HG03354 (cell line): ENCODE measurements around the gene THOC2.
"Not testable (repeated sequence)": the region's sequence is repeated elsewhere in the genome, so short reads cannot be mapped to it uniquely, and the experiment has no call there.

ENCODE experiments used
- ATAC-seq: cut with Tn5 transposase; IDR thresholded peaks from one replicate; pipeline ENCODE4 v1.9.1; 2021; ENCODE audit warnings: mild to moderate bottlenecking; ENCODE audit not compliant: unreplicated experiment, poor library complexity, severe bottlenecking

The THOC2 gene

GRCh38 chrX:123732670-123733363, at the start of gene THOC2:
TSS of gene THOC2 (minus strand) at chrX:123733052. CDS start at chrX:123733022, 30 bp downstream.
- peak; percentile 84 for ATAC-seq

- ATAC-seq: not testable (repeated sequence)
Observed at GRCh38 chrX:123781786-123782185, 48.9 kb upstream of the THOC2 start.

DNA sequence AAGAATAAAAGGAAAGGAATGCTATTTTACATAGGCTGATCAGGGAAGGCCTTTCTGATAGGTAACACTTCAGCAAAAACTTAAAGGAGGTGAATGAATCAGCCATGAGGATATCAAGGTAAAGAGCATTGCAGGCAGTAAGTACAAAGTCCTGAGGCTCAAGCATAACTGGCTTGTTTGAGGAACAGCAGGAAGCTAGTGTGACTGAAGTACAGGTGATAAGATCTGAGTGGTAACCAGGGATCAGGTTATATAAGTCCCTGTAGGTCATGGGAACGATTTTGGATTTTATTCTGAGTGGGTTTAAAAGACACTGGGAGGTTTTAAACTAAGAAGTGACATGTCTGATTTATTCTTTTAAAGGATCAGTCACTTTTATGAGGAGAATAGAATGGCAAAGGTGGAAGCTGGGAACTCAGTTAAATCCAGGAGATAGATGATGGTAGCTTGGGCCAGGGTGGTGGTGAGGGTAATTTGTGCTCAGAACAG, 47.1 kb upstream of the THOC2 start:
- ATAC-seq: no peak

DNA sequence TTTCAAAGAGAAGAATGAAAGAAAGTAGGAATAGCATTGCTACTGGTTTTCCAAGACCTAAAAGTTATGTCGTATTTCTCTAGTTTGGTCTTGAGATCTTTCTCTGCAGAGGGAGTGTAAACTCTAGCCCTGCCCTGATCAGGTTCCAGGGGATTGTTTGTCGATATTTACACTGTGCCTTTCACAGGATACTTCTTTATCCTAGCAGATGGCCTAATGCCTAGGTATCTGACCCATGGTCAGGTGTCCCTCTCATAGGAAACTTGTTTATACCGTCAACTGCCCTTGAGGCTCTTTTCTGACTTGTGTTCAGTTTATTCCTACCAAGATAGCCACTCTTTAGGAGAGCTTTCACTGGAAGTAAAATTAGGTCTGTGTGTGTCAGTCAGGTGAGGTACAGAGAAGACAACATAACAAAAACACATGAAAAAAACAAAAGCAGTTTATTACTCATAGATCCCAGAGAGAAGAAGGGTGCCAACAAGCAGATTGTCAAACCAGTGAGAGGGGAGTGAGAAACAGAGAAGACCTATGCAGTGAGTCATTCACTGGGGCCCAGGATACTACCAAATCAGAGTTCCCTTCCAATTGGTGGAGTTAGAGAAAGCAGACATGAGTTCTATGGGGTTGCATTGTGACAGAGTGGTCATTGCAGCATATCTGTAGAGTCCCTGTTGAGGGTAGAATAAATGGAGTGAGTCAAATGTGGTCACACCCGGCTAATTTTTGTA, 40.6 kb upstream of the THOC2 start:
- no peak for ATAC-seq

- ATAC-seq: peak; percentile 96
Observed at GRCh38 chrX:123771449-123772064, 38.7 kb upstream of the THOC2 start.

DNA sequence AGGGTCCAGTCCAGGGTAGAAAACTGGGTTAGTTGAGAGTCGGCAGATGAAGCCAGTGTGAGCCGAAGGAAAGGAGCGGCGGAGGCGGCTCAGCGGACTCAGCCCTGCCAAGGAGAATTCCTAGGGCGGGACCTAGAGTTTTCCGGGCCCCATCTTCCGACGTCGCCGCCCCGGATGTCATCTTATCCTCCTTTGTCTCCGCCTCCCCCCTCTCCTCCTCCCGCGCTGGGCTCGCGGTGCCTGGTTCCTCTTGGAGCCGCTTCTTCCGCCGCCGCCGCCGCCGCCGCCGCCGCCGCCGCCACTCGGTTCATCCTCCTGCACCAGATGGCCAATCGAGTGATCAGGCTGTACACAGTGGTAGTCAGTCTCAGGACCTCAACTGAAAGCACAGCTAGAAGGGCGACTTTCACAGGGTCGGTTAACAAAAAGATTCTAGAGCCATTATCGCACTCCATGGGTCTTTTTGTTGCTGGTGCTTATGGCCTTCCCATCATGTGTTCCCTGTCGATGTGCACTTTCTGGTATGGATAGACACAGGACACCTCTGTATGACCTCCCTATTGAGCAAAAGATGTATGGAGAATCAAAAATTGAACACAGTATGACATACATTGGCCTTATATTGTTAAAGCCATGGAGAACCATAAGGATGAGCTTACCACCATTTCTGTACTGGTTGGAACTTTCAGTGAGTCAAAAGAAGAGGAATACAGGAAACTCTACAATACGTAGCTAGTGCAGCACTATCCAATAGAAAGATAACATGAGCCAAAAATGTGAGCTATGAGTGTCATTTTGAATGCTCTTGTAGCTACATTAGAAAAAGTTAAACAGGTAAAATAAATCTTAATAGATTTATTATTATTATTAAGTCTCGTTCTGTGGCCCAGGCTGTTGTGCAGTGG, 32.4 kb upstream of the THOC2 start:
- peak; percentile 95 for ATAC-seq

- ATAC-seq: not testable (repeated sequence)
Observed at GRCh38 chrX:123759849-123760248, 27.0 kb upstream of the THOC2 start.

DNA sequence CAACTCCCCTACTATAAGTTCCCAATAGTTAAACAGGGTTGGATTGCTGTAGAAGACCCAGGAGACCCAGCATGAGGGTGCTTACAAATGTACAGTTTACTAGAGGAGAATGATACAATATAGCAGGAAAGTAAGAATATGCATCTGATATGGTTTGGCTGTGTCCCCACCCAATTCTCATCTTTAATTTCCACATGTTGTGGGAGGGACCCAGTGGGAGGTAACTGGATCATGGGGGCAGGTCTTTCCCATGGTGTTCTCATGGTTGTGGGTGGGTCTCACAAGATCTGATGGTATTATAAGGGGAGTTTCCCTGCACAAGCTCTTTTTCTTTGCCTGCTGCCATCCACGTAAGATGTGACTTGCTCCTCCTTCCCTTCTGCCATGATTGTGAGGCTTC, 24.9 kb upstream of the THOC2 start:
- not testable (repeated sequence) for ATAC-seq

DNA sequence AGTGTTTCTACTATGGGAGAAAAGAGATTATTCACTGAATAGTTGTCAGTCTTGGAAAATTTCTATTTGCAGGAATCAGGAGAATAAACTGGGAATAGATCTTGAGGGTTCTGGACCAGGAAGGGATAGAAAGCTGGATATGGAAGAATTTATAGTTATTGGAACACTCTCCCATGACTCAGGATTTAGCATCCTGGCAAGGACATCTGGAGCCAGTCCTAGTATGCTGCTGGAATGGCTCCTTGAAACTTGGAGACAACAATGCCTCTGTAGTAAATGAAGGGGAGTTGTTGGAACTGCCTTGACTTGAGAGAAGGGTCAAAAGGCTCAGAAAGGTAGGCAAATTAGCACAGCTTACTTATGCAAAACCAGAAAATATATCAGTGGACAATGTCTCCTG, 23.5 kb upstream of the THOC2 start:
- no peak for ATAC-seq

DNA sequence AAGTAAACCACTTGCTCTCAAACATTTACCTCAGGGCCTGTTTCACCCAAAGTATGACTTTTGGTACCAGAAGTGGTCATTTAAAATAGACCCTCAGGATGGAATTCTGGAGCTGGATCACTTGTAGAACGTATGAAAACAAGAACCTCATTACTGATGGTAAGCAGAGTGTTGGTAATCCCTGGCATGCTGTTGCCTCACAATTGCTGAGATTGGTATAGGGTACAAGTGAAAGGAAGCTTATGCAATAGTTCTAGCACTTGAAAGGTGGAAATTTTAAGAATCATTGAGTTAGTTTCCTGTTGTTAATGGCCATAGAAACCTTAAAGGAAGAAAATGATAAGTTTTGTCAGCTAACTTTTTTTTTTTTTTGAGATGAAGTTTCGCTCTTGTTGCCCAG, 22.3 kb upstream of the THOC2 start:
- no peak for ATAC-seq

GRCh38 chrX:123753656-123754350, 21.0 kb upstream of the THOC2 start:
- no peak for ATAC-seq

GRCh38 chrX:123749643-123750042, 16.8 kb upstream of the THOC2 start:
- no peak for ATAC-seq

DNA sequence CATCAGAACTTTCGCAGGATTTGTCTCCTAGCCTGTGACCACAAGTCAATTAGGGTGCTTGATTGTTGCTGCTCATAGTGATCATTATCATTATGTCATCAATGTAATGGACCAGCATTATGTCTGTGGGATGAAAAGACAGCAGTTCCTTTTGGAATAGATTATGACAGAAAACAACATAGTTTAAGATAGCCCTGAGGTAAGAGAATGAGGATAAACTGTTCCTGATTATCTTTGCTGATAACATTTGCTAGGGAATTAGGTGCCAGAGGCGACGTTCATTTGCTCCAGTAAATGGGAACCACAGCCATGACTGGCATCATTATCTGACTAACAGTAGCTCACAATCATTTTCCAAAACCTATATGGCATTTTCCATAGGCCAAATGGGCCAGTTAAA, 12.7 kb upstream of the THOC2 start:
- no peak for ATAC-seq

DNA sequence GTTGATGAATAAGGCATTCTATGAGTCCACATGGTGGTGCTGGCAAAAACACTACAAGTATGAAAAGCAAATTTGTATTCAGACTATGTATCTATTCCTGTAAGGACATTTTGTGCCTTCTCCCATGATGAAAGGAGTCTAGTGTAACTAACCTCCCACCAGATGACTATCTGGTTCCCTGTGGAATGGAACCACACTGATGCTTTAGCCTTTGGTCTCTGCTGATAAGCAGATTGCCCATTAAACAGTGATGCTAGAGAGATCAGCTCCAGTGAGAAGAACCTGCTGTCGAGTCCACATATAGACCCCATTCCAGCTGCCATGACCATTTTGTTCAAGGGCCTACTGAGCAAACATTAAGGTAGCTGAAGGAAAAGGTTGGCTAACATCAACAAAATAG, 10.5 kb upstream of the THOC2 start:
- ATAC-seq: no peak

DNA sequence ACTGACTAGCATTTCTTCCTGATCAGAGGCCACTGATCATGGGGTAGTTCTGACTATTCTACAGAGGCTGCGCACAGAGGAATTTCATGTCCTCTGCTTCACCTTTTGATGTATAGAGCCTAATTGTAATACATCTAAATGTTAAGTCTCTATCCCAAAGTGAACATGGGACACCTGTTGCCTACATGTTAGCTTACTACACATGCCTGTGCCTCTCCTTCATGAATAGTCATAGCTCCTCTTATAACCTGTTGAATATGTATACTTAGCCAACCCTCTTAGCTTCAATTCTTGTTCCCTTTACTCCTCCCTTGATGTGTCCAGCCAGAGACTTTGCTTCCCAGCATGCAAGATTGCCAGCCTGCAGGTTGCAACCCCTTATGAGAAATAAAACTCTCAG, 9.6 kb upstream of the THOC2 start:
- ATAC-seq: no peak

- no peak for ATAC-seq
Observed at GRCh38 chrX:123740536-123740935, 7.7 kb upstream of the THOC2 start.

DNA sequence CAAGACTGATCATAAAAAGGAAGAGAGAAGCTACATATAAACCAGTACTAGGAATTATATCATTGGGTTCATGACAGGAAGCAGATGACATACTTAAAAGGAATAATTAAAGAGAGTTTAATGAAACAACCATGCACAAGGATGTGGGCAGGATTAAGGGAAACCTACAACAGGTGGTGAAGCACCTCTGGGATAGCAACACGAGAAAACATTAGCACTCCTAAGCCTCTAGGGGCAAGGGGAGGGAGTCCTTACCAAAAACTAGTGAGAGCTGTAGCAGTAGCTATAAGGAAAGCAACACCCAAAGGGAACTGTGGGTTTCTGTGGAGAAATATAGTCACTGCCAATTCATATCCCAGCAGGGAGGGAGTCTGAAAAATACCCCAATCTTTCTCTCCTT, 7.2 kb upstream of the THOC2 start:
- no peak for ATAC-seq

DNA sequence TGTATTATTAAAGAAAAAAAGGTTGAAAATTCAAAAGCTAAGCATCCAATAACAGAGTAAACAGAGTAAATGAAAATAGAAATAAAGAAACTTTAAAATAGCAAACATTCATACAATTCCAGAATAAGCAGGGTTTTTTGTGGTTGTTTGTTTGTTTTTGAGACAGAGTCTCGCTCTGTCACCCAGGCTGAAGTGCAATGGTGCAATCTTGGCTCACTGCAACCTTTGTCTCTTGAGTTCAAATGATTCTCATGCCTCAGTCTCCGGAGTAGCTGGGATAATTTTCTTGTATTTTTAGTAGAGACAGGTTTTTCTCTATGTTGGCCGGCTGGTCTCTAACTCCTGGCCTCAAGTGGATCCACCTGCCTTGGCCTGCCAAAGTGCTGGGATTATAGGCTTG, 6.6 kb upstream of the THOC2 start:
- ATAC-seq: no peak

DNA sequence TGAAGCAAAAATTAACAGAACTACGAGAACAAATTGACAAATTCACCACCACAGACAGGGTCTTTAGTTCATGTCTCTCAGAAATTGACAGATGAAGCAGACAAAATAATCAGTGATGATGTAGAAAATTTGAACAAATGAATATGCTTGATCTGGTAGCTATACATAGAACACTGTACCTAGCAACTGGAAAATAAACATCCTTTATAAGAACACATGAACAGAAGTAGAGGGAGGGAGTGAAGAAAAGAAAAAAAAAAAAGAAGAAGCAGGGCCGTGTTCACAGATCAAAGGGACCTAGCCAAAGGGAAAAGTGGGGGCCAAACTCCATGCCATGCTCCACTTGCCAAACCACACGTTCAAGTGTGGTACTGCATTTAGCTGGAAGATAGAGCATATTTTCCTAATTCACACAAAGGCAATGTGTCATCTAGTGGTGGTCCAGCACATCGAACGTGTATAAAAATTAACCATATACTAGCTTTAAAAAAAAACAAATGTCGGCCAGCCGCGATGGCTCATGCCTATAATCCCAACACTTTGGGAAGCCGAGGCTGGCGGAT, 5.6 kb upstream of the THOC2 start:
- ATAC-seq: no peak
